Upper lobe of right lung (tissue), 1 donor: Measurements from ENCODE around the gene RFTN2. TPM values are rescaled to one million over a fixed set of nuclear protein-coding genes. Genes with fewer than 3 reads are reported as not detected.
"Not testable (repeated sequence)": the region's sequence is repeated elsewhere in the genome, so short reads cannot be mapped to it uniquely, and the experiment has no call there.

Experiments
- ATAC-seq: fragments of 200-7000 bp; cut with Tn5 transposase; one replicate; pipeline ENCODE4 v1.9.1; 2020; ENCODE audit warnings: mild to moderate bottlenecking, moderate library complexity
- DNase-seq: peaks from one replicate; pipeline ENCODE4 v3.0.0-alpha.2; 2020
- H3K27ac ChIP-seq: fragments of 200-600 bp; one replicate; pipeline ENCODE4 v1.8.0; 2022
- H3K27me3 ChIP-seq: fragments of 200-600 bp; one replicate; pipeline ENCODE4 v1.8.0; 2022; ENCODE audit warnings: mild to moderate bottlenecking
- H3K36me3 ChIP-seq: fragments of 200-600 bp; one replicate; pipeline ENCODE4 v1.8.0; 2022
- H3K4me1 ChIP-seq: fragments of 200-600 bp; one replicate; pipeline ENCODE4 v1.8.0; 2022
- H3K4me3 ChIP-seq: fragments of 200-600 bp; one replicate; pipeline ENCODE4 v1.8.0; 2022; ENCODE audit warnings: mild to moderate bottlenecking
- H3K9me3 ChIP-seq: fragments of 200-600 bp; one replicate; pipeline ENCODE4 v1.8.0; 2022
- intact Hi-C: fragments of 100-400 bp; cut with DNase I; formaldehyde crosslinking; loops from one replicate; pipeline ENCODE4 v1.11.0; 2022
- total RNA-seq: library from RNA; stranded (reverse); fragmentation: NEBNext Ultra II Directional; extraction: Animal tissue kit (Norgen Biotek cat#: 25700); gene quantifications from one replicate; pipeline ENCODE4 v1.2.1, GENCODE V29; 2021
- TF ChIP-seq, protein P1 (sequence below): fragments of 200-600 bp; IDR thresholded peaks from one replicate; pipeline ENCODE4 v1.8.0; 2022; ENCODE audit warnings: antibody characterized with exemption
- donor health status: DM: no; HTN: yes; CAD: no; lungs with severe emphysema.

RFTN2 gene
- total RNA-seq, 1 donor from 2014 or later = 12.3 TPM

DNA sequence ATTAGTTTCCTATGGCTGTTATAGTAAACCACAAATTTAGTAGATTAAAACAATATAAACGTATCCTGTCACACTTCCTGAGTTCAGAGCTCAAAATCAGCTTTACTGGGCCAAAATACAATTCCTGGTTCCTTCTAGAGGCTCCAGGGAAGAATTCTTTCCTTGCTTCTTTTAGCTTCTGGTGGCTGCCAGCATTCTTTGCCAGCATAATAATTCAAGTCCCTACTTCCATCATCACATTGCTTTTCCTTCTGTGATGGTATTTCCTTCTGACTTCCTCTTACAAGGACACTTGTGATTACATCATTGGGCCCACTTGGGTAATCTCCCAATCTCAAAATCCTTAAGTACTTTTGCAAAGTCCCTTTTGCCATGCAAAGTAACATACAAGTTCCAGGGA lies 118.9 kb downstream of the RFTN2 start:
- Histone ChIP-seq H3K27ac (no peak overlapping the region), H3K36me3 (peaks cover 34% of the 10 kb centered on the region), H3K4me1 (peaks cover 8% of the 10 kb centered on the region), H3K9me3 (no peaks in the 10 kb centered on the region), H3K27me3 (no peaks in the 10 kb centered on the region), H3K4me3 (no peak overlapping the region)
- ATAC-seq = peak; percentile 43
- intact Hi-C loops = no loop called here
- no peak for DNase-seq
- TF ChIP-seq, protein P1, sequence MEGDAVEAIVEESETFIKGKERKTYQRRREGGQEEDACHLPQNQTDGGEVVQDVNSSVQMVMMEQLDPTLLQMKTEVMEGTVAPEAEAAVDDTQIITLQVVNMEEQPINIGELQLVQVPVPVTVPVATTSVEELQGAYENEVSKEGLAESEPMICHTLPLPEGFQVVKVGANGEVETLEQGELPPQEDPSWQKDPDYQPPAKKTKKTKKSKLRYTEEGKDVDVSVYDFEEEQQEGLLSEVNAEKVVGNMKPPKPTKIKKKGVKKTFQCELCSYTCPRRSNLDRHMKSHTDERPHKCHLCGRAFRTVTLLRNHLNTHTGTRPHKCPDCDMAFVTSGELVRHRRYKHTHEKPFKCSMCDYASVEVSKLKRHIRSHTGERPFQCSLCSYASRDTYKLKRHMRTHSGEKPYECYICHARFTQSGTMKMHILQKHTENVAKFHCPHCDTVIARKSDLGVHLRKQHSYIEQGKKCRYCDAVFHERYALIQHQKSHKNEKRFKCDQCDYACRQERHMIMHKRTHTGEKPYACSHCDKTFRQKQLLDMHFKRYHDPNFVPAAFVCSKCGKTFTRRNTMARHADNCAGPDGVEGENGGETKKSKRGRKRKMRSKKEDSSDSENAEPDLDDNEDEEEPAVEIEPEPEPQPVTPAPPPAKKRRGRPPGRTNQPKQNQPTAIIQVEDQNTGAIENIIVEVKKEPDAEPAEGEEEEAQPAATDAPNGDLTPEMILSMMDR = no peak

DNA sequence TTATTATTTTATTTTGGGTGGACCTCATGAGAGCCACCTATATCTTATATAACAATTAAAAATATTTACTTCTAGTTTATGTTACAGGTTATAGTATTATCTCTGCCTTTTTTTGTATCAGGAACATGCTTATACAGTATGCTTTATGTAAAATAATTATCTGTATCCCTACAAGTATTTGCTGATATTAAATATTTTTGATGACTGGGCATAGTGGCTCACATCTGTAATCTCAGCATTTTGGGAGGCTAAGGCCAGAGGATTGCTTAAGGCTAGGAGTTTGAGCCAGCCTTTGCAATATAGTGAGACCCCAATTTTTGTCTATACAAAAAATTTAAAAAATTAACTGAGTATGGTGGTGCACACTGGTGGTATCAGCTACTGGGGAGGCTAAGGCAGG lies 119.9 kb downstream of the RFTN2 start:
- H3K27ac ChIP-seq = no peak overlapping the region

DNA sequence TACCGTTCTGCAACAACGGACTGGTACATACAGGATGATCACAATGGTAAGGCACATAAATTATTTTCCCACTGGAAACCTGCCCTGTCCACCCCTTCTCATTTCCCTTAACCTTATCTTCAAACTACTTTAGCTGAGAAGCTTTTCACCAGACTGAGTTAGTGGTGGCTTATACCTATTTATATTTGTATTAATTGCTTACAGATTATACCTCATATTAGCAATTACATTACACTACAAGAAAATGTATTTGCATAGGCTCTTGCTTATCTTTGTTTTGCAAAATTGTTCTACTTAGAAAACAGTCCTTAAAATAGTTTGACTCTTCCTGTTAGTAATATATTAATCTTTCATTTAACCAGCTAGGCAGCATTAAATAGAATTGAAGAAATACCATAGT lies 124.1 kb downstream of the RFTN2 start:
- ATAC-seq, H3K4me1 ChIP-seq, intact Hi-C loops, DNase-seq, H3K9me3 ChIP-seq, H3K4me3 ChIP-seq, H3K27me3 ChIP-seq, H3K27ac ChIP-seq: not testable (repeated sequence)
- peaks cover 63% of the 10 kb centered on the region for H3K36me3 ChIP-seq

More for the DNA sequence above, 119.9 kb downstream of the RFTN2 start:
- Histone ChIP-seq H3K27me3 (no peaks in the 10 kb centered on the region), H3K36me3 (peaks cover 38% of the 10 kb centered on the region), H3K4me3 (no peak overlapping the region), H3K9me3 (no peaks in the 10 kb centered on the region), H3K4me1 (peaks cover 8% of the 10 kb centered on the region)
- no peak for DNase-seq
- intact Hi-C loops = no loop called here
- no peak for ATAC-seq
- TF ChIP-seq, protein P1 = no peak

DNA sequence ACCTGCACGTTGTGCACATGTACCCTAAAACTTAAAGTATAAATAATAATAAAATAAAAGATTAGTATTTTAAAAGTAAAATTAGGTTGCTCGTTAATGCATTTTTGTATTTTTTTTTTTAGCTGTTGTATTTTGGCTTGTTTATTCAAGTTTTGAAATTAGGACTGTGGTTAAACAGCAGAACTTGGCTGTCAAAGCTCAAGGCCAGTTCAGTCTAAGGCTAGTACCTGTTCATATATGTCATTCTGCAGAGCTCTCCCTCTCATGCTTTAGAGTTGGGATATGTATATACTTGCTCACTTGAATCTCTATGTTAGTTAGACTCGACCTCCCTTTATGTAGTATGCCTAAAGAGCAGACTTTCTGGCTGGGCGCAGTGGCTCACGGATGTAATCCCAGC lies 126.8 kb downstream of the RFTN2 start:
- DNase-seq (no peak), ATAC-seq (no peak)
- TF ChIP-seq, protein P1 = no peak
- peaks cover 67% of the 10 kb centered on the region for H3K36me3 ChIP-seq
- H3K4me1 ChIP-seq = no peaks in the 10 kb centered on the region
- H3K9me3 ChIP-seq = no peaks in the 10 kb centered on the region
- no peaks in the 10 kb centered on the region for H3K27me3 ChIP-seq
- H3K4me3 ChIP-seq = no peak overlapping the region
- intact Hi-C loops = no loop called here
- H3K27ac ChIP-seq = no peak overlapping the region

DNA sequence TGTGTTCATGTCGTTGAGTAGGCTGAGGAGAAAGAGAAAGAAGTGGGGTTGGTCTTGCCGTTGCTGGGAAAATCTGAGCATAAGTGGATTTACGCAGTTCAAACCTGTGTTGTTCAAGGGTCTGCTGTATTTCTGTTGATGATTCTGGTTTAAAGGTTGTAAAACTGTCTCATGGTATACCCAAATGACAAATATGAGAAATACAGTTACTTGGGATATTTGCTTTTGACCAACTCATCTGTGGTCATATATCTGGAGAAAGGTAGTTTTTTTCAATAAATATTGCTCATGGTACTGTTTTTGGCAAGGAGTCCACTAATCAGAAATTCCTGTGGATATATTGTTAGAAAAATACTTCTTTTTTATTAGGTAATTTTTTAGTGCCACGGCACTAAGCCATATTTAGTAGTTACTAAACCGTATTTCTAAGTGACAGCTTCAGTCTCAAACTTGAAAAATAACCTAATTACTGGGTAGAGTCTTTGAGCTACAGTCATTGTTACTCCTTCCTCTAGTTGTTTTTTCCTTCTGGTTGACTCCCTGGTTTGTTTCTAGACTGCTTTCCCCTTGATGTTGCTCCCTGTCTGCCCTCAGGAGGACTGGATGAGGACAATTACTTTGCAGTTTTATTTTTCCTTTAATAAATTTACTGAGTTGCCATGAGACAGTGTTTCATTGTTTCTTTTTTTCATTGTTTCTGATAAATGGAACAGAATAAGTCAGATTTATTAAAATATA lies 128.1 kb downstream of the RFTN2 start:
- intact Hi-C loops = no loop called here
- no peak overlapping the region for H3K4me3 ChIP-seq
- ATAC-seq (no peak), DNase-seq (no peak)
- H3K27ac ChIP-seq = no peak overlapping the region
- H3K4me1 ChIP-seq = no peaks in the 10 kb centered on the region
- TF ChIP-seq, protein P1 = no peak
- no peaks in the 10 kb centered on the region for H3K27me3 ChIP-seq
- H3K9me3 ChIP-seq = no peaks in the 10 kb centered on the region
- peaks cover 71% of the 10 kb centered on the region for H3K36me3 ChIP-seq

DNA sequence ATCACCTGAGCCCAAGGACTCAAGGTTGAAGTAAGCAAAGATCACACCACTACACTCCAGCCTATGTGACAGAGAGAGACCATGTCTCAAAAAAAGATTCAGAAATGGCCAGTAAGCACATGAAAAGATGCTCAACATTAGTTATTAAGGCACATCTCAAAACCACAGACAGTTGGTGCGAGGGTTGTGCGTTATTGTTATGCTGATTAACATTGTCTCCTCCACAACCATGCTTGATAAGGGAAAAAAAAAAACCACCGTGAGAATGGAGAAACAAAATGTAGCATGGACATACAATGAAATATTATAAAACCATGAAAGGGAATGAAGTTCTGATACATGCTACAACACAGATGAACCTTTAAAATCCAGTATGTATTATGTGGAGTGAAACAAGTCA lies 132.2 kb downstream of the RFTN2 start:
- no peak for DNase-seq
- Histone ChIP-seq H3K4me1 (no peaks in the 10 kb centered on the region), H3K27ac (no peak overlapping the region), H3K36me3 (peaks cover 60% of the 10 kb centered on the region), H3K4me3 (no peak overlapping the region), H3K9me3 (no peaks in the 10 kb centered on the region), H3K27me3 (no peaks in the 10 kb centered on the region)
- intact Hi-C loops = no loop called here
- TF ChIP-seq, protein P1 = no peak
- no peak for ATAC-seq
